Activated CD4-positive, alpha-beta T cell treated with anti-CD3 and anti-CD28 coated beads, Interleukin-2, amount 50 U/mL, for 1 hour (primary cell): ENCODE results near the gene YAE1.

Experiments used
- DNase-seq: peaks from one replicate; pipeline ENCODE4 v3.0.0-alpha.2; 2020

The YAE1 gene

DNA sequence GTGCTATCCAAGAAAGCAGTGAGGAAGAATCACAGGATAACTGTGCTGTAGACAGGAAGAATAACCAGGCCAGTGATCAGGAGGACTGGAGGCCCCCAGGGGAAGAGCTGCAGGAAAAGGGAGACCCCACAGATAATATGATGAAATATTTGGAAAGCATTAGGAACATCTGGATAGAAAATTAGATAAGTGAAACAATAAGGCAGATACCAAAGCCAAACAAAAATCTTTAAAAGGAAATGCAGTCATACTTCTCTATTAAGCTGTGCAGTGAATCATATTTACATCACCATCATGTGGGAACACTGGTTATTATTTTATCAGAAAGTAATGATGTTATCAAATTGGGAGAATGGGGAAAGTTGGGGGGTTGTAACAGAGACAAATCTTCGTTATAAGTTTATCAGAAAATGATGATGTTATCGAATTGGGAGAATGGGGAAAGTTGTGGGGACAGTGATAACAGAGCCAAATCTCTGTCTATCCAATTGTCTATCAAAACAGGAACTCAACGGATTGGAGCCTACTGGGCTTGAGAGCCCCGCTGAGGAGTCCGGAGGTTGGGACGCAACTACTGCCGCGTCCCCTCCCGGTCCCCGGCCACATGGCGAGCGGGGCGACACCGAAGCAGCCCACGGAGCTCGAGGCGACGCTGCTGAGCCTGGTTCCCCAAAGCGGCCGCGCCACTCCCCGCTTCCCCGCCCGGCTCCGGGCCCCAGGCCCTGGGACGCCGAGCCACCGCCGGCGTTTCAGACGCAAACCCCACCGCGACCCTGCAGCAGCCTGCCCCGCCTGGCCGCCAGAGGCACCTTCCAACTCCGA is 43.1 kb downstream of the YAE1 start:
- peak; percentile 6 for DNase-seq

GRCh38 chr7:39609935-39610263 is 43.7 kb downstream of the YAE1 start:
- DNase-seq = no peak

GRCh38 chr7:39613577-39613976 is 47.4 kb downstream of the YAE1 start:
- DNase-seq = no peak

DNA sequence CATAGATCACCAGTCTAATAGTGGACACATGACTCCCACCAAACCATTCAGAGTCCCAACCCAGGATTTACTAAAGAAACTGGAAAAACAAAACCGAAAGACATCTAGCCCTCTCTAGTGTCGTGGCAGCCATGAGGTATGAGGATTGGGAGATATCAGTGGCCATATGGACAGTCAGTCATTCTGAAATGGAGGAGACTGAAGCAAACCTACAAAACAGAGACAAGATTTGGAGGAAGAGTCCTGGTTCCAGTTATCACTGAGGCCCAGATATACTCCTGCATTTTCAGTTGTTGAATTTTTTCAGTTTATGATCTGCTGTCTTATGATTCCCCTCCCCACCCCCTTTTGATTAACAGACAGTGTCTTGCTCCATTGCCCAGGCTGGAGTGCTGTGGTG is 48.1 kb downstream of the YAE1 start:
- DNase-seq = no peak

- no peak for DNase-seq
Observed at GRCh38 chr7:39615350-39615975, 49.3 kb downstream of the YAE1 start.

- no peak for DNase-seq
Observed at GRCh38 chr7:39616138-39616537, 49.9 kb downstream of the YAE1 start.

- no peak for DNase-seq
Observed at GRCh38 chr7:39617005-39617404, 50.8 kb downstream of the YAE1 start.

DNA sequence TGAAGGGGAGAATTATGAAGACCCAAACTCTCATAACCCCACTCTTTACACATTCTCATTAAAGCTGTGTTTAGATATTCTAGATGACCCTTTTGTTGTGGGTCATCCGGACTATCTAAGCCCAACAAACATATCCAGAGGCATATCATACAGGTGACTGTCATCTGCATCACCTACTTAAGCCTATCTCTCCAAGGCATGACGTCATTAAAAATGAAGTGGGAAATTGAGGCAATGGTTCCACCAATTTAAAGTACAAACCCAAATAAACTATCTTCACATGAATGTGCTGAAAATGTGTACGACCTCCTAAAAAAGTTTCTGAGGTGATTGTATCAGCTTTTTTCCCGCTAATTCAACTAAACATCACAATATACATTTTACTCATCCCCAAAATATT is 52.7 kb downstream of the YAE1 start:
- DNase-seq = no peak

DNA sequence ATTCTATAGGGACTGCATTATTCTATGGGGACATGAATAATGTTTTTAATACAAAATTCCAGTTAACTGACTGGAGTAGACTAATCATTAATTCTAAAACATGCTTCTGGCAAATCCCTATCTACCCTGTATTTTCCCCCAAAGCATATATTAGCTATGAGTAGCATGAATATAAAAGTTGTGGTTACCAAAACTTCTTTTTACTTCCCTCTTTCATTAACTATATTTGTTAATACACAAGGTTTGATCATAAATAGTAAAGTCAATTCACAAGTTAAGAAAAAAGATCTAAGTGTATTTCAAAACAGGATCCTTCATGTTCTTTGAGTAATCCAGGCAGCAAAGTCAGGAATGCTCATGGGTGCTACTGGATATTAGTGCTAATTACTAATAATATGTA is 54.3 kb downstream of the YAE1 start:
- no peak for DNase-seq

DNA sequence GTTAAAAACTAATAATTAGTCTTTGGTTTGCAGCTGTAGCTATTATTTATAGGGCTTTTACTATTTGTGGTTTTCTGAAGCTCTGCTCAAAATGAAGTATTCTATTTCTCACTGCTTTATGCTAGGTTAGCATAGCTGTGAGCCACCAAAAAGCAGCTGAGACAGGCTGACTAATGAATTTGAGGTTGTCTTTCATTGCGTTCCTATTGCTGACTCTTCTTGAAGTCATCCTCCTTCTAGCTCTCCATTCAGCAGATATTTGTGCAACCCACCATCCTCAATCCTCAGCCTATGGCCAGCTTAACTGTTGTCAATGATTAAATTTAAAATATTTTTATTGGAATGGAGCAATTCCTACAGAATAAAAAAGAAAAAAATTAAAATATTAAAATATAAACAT is 55.1 kb downstream of the YAE1 start:
- DNase-seq = no peak

GRCh38 chr7:39621784-39622411 is 55.7 kb downstream of the YAE1 start:
- DNase-seq = no peak
